Thoracic aorta (tissue), 2 donors: Measurements from ENCODE around the gene BMP8B. TPM values are rescaled to one million over a fixed set of nuclear protein-coding genes. Genes with fewer than 3 reads are reported as not detected.

Source experiments
- ATAC-seq: fragments of 150-250 bp; one replicate; pipeline ENCODE4 v1.8.0; 2017; ENCODE audit warnings: low read depth; ENCODE audit not compliant: insufficient number of reproducible peaks, low FRiP score
- DNase-seq: peaks from one replicate; pipeline ENCODE4 v3.0.0-alpha.2; 2020; ENCODE audit warnings: low spot score
- H3K27ac ChIP-seq, 2 donors: fragments of 200-600 bp; sonication (generic); 1 replicate in 1 of 2; 2 replicates in 1 of 2; pipeline ENCODE4 v1.5.1; 2016; ENCODE audit warnings: mild to moderate bottlenecking in 2 of 2, moderate library complexity in 2 of 2
- H3K27me3 ChIP-seq: fragments of 200-600 bp; sonication (generic); replicated peaks from 2 replicates; pipeline ENCODE4 v1.6.0; 2016; ENCODE audit warnings: mild to moderate bottlenecking; ENCODE audit not compliant: insufficient read depth
- H3K36me3 ChIP-seq: fragments of 200-600 bp; sonication (generic); one replicate; pipeline ENCODE4 v1.5.1; 2016
- H3K4me1 ChIP-seq, 2 donors: fragments of 200-600 bp; sonication (generic); 1 replicate in 1 of 2; 2 replicates in 1 of 2; pipeline versions ENCODE4 v1.5.1 to v1.6.0; 2016; ENCODE audit warnings: low read depth in 2 of 2, mild to moderate bottlenecking in 1 of 2; ENCODE audit not compliant: control insufficient read depth in 1 of 2
- H3K4me3 ChIP-seq: fragments of 200-600 bp; sonication (generic); 2 replicates; pipeline ENCODE4 v1.5.1; 2016; ENCODE audit warnings: mild to moderate bottlenecking
- H3K9me3 ChIP-seq: fragments of 200-600 bp; sonication (generic); 2 replicates; pipeline ENCODE4 v1.5.1; 2016
- CTCF ChIP-seq: fragments of 200-600 bp; sonication (generic); IDR thresholded peaks from one replicate; pipeline ENCODE4 v1.5.1; 2019; ENCODE audit warnings: antibody characterized with exemption
- total RNA-seq, 2 donors: library from RNA; depleted of rRNA; stranded (reverse); fragments of >200 nt; gene quantifications; one replicate each; pipeline versions ENCODE4 v1.1.0 to v1.2.3, GENCODE V29; 2016

BMP8B gene
- total RNA-seq, 2 donors from 2014 or later: 0.27 to 2.5 TPM

GRCh38 chr1:39760074-39761008 is 28.3 kb downstream of the BMP8B start:
- H3K36me3 ChIP-seq: peaks cover 34% of the 10 kb centered on the region
- H3K27ac ChIP-seq: no peak overlapping the region
- H3K27me3 ChIP-seq: no peaks in the 10 kb centered on the region
- peaks cover 0 to 4% of the 10 kb centered on the region in 2 donors for H3K4me1 ChIP-seq
- no peak for TF ChIP-seq CTCF
- DNase-seq: no peak
- no peak for ATAC-seq
- no peak overlapping the region for H3K4me3 ChIP-seq
- no peaks in the 10 kb centered on the region for H3K9me3 ChIP-seq

DNA sequence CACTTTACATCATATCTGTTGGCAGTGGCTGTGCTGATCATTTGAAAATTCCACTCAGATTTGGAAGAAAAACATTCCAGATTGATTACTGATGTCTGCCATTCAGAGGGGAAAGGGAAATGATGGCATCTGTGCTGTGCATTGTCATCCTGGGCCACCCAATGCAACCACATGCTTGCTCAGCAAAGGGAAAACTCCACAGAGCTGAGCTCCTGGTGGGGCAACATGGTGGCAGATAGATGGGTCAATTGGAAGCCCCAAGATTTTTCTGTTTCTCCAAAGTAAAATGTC is 29.3 kb downstream of the BMP8B start:
- H3K4me1 ChIP-seq: peaks cover under 1 to 13% of the 10 kb centered on the region in 2 donors
- ATAC-seq: no peak
- no peak overlapping the region for H3K4me3 ChIP-seq
- no peak overlapping the region for H3K27ac ChIP-seq
- no peaks in the 10 kb centered on the region for H3K27me3 ChIP-seq
- peaks cover 35% of the 10 kb centered on the region for H3K36me3 ChIP-seq
- no peaks in the 10 kb centered on the region for H3K9me3 ChIP-seq
- DNase-seq: no peak
- no peak for TF ChIP-seq CTCF

GRCh38 chr1:39758556-39759435 is 29.9 kb downstream of the BMP8B start:
- Histone ChIP-seq H3K9me3 (no peaks in the 10 kb centered on the region), H3K36me3 (peaks cover 35% of the 10 kb centered on the region), H3K4me3 (no peak overlapping the region), H3K4me1 (peaks cover 6 to 19% of the 10 kb centered on the region in 2 donors), H3K27ac (no peak overlapping the region), H3K27me3 (no peaks in the 10 kb centered on the region)
- DNase-seq (no peak), ATAC-seq (no peak)
- TF ChIP-seq CTCF: no peak

GRCh38 chr1:39757501-39757900 is 31.2 kb downstream of the BMP8B start:
- Histone ChIP-seq H3K27me3 (no peaks in the 10 kb centered on the region), H3K4me3 (no peak overlapping the region), H3K4me1 (peaks cover 11 to 32% of the 10 kb centered on the region in 2 donors), H3K27ac (no peak overlapping the region), H3K9me3 (no peaks in the 10 kb centered on the region), H3K36me3 (peaks cover 40% of the 10 kb centered on the region)
- ATAC-seq: no peak
- no peak for TF ChIP-seq CTCF
- no peak for DNase-seq
